Body of pancreas (tissue), 4 donors: ENCODE data around the gene CHSY1.
"Not testable (repeated sequence)": the region's sequence is repeated elsewhere in the genome, so short reads cannot be mapped to it uniquely, and the experiment has no call there.

ENCODE experiments used
- POLR2A ChIP-seq, 3 donors: fragments of 450-650 bp; IDR thresholded peaks; one replicate each; pipeline ENCODE4 v1.6.1; 2016; ENCODE audit warnings: antibody characterized with exemption in 3 of 3, mild to moderate bottlenecking in 2 of 3
- TF ChIP-seq, protein P1 (sequence below), 7 experiments: fragments of 450-650 bp in 4 of 7; fragments of 200-600 bp in 3 of 7; sonication (generic) in 3 of 7; IDR thresholded peaks; one replicate each; pipeline ENCODE4 v1.5.1; 2016 to 2019; ENCODE audit warnings: antibody characterized with exemption in 7 of 7

DNA sequence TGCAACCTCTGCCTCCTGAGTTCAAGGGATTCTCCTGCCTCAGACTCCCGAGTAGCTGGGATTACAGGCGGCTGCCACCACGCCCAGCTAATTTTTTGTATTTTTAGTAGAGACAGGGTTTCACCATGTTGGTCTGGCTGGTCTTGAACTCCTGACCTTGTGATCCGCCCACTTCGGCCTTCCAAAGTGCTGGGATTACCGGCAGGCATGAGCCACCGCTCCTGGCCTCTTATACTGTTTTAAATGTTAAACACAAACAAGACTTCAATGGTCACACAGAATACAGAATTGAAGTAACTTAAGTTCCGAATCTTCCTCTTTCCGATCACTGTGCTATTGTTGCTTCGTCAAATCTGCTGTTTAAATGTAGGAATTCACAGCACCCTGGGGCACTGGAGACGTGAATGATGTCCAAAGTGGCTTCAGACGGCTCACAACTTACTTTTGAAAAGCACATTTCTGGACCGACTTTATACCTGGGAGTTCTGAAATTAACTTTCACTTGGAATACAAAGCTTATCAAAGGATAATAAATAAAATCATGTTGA lies 125.9 kb downstream of the CHSY1 start:
- TF ChIP-seq, protein P1, sequence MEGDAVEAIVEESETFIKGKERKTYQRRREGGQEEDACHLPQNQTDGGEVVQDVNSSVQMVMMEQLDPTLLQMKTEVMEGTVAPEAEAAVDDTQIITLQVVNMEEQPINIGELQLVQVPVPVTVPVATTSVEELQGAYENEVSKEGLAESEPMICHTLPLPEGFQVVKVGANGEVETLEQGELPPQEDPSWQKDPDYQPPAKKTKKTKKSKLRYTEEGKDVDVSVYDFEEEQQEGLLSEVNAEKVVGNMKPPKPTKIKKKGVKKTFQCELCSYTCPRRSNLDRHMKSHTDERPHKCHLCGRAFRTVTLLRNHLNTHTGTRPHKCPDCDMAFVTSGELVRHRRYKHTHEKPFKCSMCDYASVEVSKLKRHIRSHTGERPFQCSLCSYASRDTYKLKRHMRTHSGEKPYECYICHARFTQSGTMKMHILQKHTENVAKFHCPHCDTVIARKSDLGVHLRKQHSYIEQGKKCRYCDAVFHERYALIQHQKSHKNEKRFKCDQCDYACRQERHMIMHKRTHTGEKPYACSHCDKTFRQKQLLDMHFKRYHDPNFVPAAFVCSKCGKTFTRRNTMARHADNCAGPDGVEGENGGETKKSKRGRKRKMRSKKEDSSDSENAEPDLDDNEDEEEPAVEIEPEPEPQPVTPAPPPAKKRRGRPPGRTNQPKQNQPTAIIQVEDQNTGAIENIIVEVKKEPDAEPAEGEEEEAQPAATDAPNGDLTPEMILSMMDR (IDR thresholded peaks at IDR 0.05): not testable (repeated sequence)
- TF ChIP-seq POLR2A (IDR thresholded peaks at IDR 0.05): not testable (repeated sequence)
